H1 (cell line): ENCODE results near the gene ZNF280B. TPM values are rescaled to one million over a fixed set of nuclear protein-coding genes. Genes with fewer than 3 reads are reported as not detected.

ENCODE experiments used
- CHD1 ChIP-seq: IDR thresholded peaks from 2 replicates; pipeline ENCODE4 v1.6.1; 2012; ENCODE audit warnings: low read depth, low read length, improper control_type of control experiment
- CHD2 ChIP-seq: IDR thresholded peaks from 2 replicates; pipeline ENCODE4 v1.6.1; 2012; ENCODE audit warnings: low read length, improper control_type of control experiment
- MAFK ChIP-seq: IDR thresholded peaks from 2 replicates; pipeline ENCODE4 v1.6.1; 2012; ENCODE audit warnings: low read depth, mild to moderate bottlenecking, improper control_type of control experiment, low read length
- POU5F1 ChIP-seq: IDR thresholded peaks from 2 replicates; pipeline ENCODE4 v1.6.1; 2011; ENCODE audit warnings: low read depth, mild to moderate bottlenecking, low read length, moderate library complexity
- RNF2 ChIP-seq: fragments of 200-900, 300-1000 bp; sonication (generic); IDR thresholded peaks from 2 replicates; pipeline ENCODE4 v1.7.1; 2016; ENCODE audit warnings: borderline replicate concordance, low read depth, mild to moderate bottlenecking, antibody characterized with exemption, low read length; ENCODE audit not compliant: poor library complexity, severe bottlenecking; ENCODE audit errors: missing control alignments
- SIRT6 ChIP-seq: IDR thresholded peaks from one replicate; pipeline ENCODE4 v1.7.1; 2012; ENCODE audit warnings: low read length, inconsistent platforms
- polyA plus RNA-seq, 7 experiments: library from polyadenylated mRNA; depleted of rRNA in 3 of 7; stranded (reverse) in 5 of 7; unstranded in 2 of 7; fragments of >200 nt in 5 of 7; fragments of 200-250 nt in 2 of 7; gene quantifications; 1 replicate in 5 of 7; 2 replicates in 1 of 7; 4 replicates in 1 of 7; pipeline versions ENCODE4 v1.2.1 to v1.2.3, GENCODE V29; 2011 to 2013; ENCODE audit warnings: missing spikeins in 2 of 7, mixed read lengths in 2 of 7
- total RNA-seq: library from RNA; stranded (reverse); fragmentation: NEBNext Ultra II Directional; extraction: Animal tissue kit (Norgen Biotek cat#: 25700); gene quantifications from 2 replicates; pipeline ENCODE4 v1.2.1, GENCODE V29; 2021
- TF ChIP-seq, protein P1 (sequence below): IDR thresholded peaks from 2 replicates; pipeline ENCODE4 v1.6.1; 2011; ENCODE audit warnings: low read length, improper control_type of control experiment

Gene ZNF280B
- total and polyA plus RNA-seq, 2 of the 8 experiments (the other 6 are each of a cell fraction or from before 2014, with no cell fraction given) = 4.8 to 11.7 TPM

DNA sequence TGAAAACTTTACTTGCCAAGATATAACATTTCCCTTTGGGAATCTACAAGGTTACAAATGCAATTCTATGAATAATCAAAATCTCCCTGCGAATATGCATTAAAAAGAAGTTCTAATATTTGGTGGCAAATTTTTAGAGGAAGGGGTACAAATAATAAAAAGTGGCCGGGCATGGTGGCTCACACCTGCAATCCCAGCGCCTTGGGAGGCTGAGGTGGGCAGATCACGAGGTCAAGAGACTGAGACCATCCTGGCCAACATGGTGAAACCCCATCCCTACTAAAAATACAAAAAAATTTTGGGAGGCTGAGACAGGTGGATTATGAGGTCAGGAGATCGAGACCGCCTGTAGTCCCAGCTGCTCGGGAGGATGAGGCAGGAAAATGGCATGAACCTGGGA is 47.0 kb downstream of the ZNF280B start (continued):
- no peak for TF ChIP-seq CHD1
- no peak for TF ChIP-seq MAFK
- no peak for TF ChIP-seq POU5F1
- no peak for TF ChIP-seq SIRT6
- TF ChIP-seq RNF2 = no peak
- TF ChIP-seq CHD2 = no peak
- TF ChIP-seq, protein P1, sequence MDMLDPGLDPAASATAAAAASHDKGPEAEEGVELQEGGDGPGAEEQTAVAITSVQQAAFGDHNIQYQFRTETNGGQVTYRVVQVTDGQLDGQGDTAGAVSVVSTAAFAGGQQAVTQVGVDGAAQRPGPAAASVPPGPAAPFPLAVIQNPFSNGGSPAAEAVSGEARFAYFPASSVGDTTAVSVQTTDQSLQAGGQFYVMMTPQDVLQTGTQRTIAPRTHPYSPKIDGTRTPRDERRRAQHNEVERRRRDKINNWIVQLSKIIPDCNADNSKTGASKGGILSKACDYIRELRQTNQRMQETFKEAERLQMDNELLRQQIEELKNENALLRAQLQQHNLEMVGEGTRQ = no peak
